HUES48 (cell line): ENCODE measurements around the gene CR1.

Source experiments
- H3K27ac ChIP-seq: one replicate; pipeline ENCODE4 v1.7.0; 2013; ENCODE audit warnings: low read depth, low read length, inconsistent platforms
- H3K27me3 ChIP-seq: 2 replicates; pipeline ENCODE4 v1.6.1; 2013; ENCODE audit warnings: mild to moderate bottlenecking, low read length; ENCODE audit not compliant: control insufficient read depth, insufficient read depth
- H3K36me3 ChIP-seq: 2 replicates; pipeline ENCODE4 v1.6.1; 2013; ENCODE audit warnings: low read length; ENCODE audit not compliant: control insufficient read depth, insufficient read depth
- H3K4me1 ChIP-seq: 2 replicates; pipeline ENCODE4 v1.6.1; 2013; ENCODE audit warnings: mild to moderate bottlenecking, low read length; ENCODE audit not compliant: control insufficient read depth, insufficient read depth
- H3K4me3 ChIP-seq: 2 replicates; pipeline ENCODE4 v1.5.1; 2013; ENCODE audit warnings: mild to moderate bottlenecking, low read depth, low read length
- H3K9ac ChIP-seq: 2 replicates; pipeline ENCODE4 v1.6.1; 2013; ENCODE audit warnings: mild to moderate bottlenecking, low read depth, low read length, moderate library complexity
- H3K9me3 ChIP-seq: 2 replicates; pipeline ENCODE4 v1.6.1; 2013; ENCODE audit warnings: low read length; ENCODE audit not compliant: control insufficient read depth, insufficient read depth

Gene CR1

GRCh38 chr1:207645635-207646081, 149.7 kb downstream of the CR1 start:
- Histone ChIP-seq H3K36me3 (no peaks in the 10 kb centered on the region), H3K9me3 (no peaks in the 10 kb centered on the region), H3K27me3 (peaks cover 15% of the 10 kb centered on the region), H3K27ac (no peak overlapping the region), H3K4me3 (peak overlapping the region; percentile 85), H3K4me1 (peaks cover 45% of the 10 kb centered on the region), H3K9ac (no peak overlapping the region)

DNA sequence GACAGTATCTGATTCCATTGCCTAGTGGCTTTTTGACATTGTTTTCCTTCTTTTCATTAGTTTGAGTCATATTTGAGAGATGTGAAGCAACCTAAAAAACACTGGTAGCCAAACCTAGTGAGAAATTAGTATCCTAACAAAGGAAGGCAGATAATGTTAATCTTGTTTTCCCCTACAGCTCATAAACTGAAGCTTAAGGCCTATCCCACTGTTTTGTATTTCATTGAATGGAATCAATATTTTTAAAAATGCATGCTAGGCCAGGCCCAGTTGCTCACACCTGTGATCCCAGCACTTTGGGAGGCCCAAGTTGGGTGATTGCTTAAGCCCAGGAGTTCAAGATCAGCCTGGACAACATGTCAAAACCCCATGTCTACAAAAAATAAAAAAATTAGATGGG, 150.2 kb downstream of the CR1 start:
- no peak overlapping the region for H3K9ac ChIP-seq

GRCh38 chr1:207646944-207647579, 151.1 kb downstream of the CR1 start:
- H3K9me3 ChIP-seq, result no peaks in the 10 kb centered on the region
- no peaks in the 10 kb centered on the region for H3K36me3 ChIP-seq
- H3K27me3 ChIP-seq, result peaks cover 15% of the 10 kb centered on the region
- H3K27ac ChIP-seq, result no peak overlapping the region
- no peak overlapping the region for H3K4me3 ChIP-seq
- H3K9ac ChIP-seq, result no peak overlapping the region
- H3K4me1 ChIP-seq, result peaks cover 42% of the 10 kb centered on the region

More for the DNA sequence above, 150.2 kb downstream of the CR1 start:
- Histone ChIP-seq H3K4me1 (peaks cover 42% of the 10 kb centered on the region), H3K4me3 (peak overlapping the region; percentile 85), H3K36me3 (no peaks in the 10 kb centered on the region), H3K9me3 (no peaks in the 10 kb centered on the region), H3K27me3 (peaks cover 15% of the 10 kb centered on the region), H3K27ac (no peak overlapping the region)

DNA sequence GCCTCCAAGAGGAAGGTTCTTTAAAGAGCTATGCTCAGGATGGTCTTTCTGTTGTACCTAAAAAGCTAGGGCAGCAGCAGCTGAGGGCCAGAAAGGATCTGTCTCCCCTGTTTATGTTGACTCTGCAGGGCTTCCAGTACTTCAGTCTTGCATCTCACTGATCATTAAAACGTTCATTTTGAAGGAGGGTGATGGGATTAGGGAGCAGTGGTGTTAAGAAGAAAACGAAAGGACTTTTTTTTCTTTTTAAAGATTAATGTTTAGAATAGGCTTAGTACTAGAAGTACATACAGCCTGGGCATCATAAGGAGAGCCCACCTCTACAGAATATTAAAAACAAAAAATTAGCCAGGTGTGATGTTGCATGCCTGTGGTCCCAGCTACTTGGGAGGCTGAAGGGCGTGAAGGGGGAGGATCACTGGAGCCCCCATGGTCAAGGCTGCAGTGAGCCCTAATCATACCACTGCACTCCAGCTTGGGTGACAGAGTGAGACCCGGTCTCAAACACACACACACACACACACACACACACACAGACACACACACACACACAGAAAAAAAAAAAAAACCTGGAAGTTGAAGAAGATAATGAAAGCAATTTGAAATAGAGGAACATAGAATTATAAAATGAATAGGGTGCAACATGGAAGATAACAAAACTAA, 151.8 kb downstream of the CR1 start:
- Histone ChIP-seq H3K9ac (no peak overlapping the region), H3K4me3 (no peak overlapping the region), H3K9me3 (no peaks in the 10 kb centered on the region), H3K4me1 (peaks cover 42% of the 10 kb centered on the region), H3K27me3 (peaks cover 15% of the 10 kb centered on the region), H3K36me3 (no peaks in the 10 kb centered on the region), H3K27ac (no peak overlapping the region)

GRCh38 chr1:207648334-207649209, 152.6 kb downstream of the CR1 start:
- Histone ChIP-seq H3K27ac (no peak overlapping the region), H3K27me3 (peaks cover 15% of the 10 kb centered on the region), H3K9me3 (no peaks in the 10 kb centered on the region), H3K36me3 (no peaks in the 10 kb centered on the region), H3K4me1 (peaks cover 43% of the 10 kb centered on the region), H3K9ac (no peak overlapping the region), H3K4me3 (no peak overlapping the region)

DNA sequence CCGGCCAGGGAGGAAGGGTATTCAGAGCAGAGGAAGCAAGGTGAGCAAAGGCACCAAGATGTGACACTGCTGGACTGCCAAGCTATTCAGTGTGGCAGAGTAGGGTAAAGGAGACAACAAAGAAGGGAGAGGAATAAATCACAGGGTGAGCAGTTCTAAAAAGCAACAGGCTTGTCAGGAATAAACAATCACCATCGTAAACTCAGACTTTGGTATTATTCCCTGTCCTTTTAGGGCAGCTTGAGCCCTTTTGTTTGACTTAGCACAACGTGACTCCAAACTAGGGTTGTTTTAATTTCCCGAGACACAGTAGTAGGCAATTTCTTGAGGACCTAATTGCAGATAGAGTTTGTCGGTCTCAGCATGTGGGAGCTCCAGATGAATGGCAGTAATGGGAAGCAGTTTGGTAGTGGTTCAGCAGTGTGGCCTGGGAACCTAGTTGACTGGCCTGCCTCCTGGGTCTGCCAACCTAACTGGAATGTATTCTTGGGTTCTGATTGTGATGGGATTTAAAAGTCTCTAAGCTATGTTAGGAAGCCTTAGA, 153.3 kb downstream of the CR1 start:
- Histone ChIP-seq H3K4me1 (peaks cover 48% of the 10 kb centered on the region), H3K9ac (no peak overlapping the region), H3K27me3 (peaks cover 15% of the 10 kb centered on the region), H3K27ac (no peak overlapping the region), H3K36me3 (no peaks in the 10 kb centered on the region), H3K4me3 (no peak overlapping the region), H3K9me3 (no peaks in the 10 kb centered on the region)

DNA sequence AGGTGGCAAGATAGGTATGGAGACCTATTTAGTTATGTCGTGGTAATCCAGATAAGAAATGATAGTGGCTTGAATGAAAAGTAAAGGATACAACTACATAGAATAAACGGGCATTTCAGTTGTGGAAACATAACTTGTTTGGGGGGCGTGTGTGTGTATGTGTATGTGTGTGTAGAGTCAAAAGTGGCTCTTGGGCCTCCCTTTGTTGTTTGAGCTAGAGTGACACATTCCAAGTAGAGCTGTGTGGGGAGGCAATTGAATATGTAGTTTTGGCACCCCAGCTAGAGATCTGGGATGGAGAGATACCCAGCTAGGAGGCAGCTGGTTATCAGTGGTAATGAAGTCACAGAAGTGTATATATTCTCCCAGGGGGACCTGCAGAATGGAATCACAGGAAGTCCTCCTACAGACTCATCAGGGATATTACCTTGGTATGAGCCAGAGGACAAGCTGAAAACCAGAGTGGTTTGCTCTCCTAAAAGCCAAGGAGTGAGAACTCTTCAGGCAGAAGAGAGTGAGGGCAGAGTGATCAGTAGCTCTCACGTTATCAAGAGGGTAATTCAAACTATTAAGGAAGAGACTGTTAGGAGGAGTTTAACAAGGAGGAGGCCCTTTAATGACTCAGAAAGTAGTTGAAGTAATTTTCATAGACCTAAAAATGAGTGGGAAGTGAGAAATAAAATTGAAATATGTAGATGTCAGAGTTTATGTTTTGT, 154.1 kb downstream of the CR1 start:
- no peak overlapping the region for H3K9ac ChIP-seq
- no peak overlapping the region for H3K27ac ChIP-seq
- no peak overlapping the region for H3K4me3 ChIP-seq
- no peaks in the 10 kb centered on the region for H3K36me3 ChIP-seq
- H3K9me3 ChIP-seq, result no peaks in the 10 kb centered on the region
- peaks cover 49% of the 10 kb centered on the region for H3K4me1 ChIP-seq
- H3K27me3 ChIP-seq, result peaks cover 14% of the 10 kb centered on the region

GRCh38 chr1:207651583-207651982, 155.6 kb downstream of the CR1 start:
- H3K9me3 ChIP-seq, result no peaks in the 10 kb centered on the region
- no peak overlapping the region for H3K9ac ChIP-seq
- H3K27me3 ChIP-seq, result no peaks in the 10 kb centered on the region
- H3K4me3 ChIP-seq, result no peak overlapping the region
- H3K27ac ChIP-seq, result no peak overlapping the region
- no peaks in the 10 kb centered on the region for H3K36me3 ChIP-seq
- H3K4me1 ChIP-seq, result peaks cover 45% of the 10 kb centered on the region

DNA sequence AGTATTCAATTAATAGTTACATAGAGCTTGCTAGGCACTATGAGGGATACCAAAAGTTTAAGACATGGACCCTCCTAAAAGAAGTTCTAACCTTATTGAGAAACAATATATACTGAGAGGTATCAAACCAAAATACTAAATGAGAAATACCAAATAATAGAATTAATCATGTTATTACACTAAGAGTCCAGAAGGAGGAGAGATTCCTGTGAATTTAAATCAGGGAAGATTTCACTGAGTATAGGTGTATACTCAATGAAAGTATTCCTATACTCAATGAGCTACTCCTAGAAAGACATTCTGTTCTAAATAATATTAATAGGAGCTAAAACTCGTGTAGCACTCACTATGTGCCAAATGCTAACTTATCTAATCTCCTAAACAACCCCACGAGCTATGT, 158.4 kb downstream of the CR1 start:
- no peaks in the 10 kb centered on the region for H3K27me3 ChIP-seq
- H3K9me3 ChIP-seq, result no peaks in the 10 kb centered on the region
- no peak overlapping the region for H3K27ac ChIP-seq
- no peak overlapping the region for H3K4me3 ChIP-seq
- H3K4me1 ChIP-seq, result peaks cover 19% of the 10 kb centered on the region
- H3K36me3 ChIP-seq, result no peaks in the 10 kb centered on the region
- no peak overlapping the region for H3K9ac ChIP-seq

GRCh38 chr1:207658408-207658807, 162.5 kb downstream of the CR1 start:
- no peaks in the 10 kb centered on the region for H3K9me3 ChIP-seq
- H3K9ac ChIP-seq, result no peak overlapping the region
- H3K4me3 ChIP-seq, result no peak overlapping the region
- H3K27ac ChIP-seq, result no peak overlapping the region
- no peaks in the 10 kb centered on the region for H3K27me3 ChIP-seq
- H3K4me1 ChIP-seq, result peaks cover 13% of the 10 kb centered on the region; the same call in 1 of the 2 replicates
- H3K36me3 ChIP-seq, result no peaks in the 10 kb centered on the region
